GM19043 (cell line): ENCODE measurements around the gene GREM1.

Source experiments
- ATAC-seq: cut with Tn5 transposase; IDR thresholded peaks from one replicate; pipeline ENCODE4 v1.9.1; 2021; ENCODE audit warnings: low read depth; ENCODE audit not compliant: unreplicated experiment

GREM1 gene

GRCh38 chr15:32729700-32730395 lies 12.0 kb downstream of the GREM1 start:
- ATAC-seq: no peak

DNA sequence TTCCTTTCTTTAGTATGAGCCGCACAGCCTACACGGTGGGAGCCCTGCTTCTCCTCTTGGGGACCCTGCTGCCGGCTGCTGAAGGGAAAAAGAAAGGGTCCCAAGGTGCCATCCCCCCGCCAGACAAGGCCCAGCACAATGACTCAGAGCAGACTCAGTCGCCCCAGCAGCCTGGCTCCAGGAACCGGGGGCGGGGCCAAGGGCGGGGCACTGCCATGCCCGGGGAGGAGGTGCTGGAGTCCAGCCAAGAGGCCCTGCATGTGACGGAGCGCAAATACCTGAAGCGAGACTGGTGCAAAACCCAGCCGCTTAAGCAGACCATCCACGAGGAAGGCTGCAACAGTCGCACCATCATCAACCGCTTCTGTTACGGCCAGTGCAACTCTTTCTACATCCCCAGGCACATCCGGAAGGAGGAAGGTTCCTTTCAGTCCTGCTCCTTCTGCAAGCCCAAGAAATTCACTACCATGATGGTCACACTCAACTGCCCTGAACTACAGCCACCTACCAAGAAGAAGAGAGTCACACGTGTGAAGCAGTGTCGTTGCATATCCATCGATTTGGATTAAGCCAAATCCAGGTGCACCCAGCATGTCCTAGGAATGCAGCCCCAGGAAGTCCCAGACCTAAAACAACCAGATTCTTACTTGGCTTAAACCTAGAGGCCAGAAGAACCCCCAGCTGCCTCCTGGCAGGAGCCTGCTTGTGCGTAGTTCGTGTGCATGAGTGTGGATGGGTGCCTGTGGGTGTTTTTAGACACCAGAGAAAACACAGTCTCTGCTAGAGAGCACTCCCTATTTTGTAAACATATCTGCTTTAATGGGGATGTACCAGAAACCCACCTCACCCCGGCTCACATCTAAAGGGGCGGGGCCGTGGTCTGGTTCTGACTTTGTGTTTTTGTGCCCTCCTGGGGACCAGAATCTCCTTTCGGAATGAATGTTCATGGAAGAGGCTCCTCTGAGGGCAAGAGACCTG lies 13.2 kb downstream of the GREM1 start:
- ATAC-seq: no peak

GRCh38 chr15:32732574-32733157 lies 14.9 kb downstream of the GREM1 start:
- ATAC-seq: no peak

- ATAC-seq: no peak
Observed at GRCh38 chr15:32733281-32733680, 15.5 kb downstream of the GREM1 start.

GRCh38 chr15:32735989-32736700 lies 18.3 kb downstream of the GREM1 start:
- ATAC-seq: no peak

GRCh38 chr15:32736701-32737061 lies 18.9 kb downstream of the GREM1 start:
- ATAC-seq: no peak

- ATAC-seq: no peak
Observed at GRCh38 chr15:32737304-32737703, 19.5 kb downstream of the GREM1 start.

- ATAC-seq: no peak
Observed at GRCh38 chr15:32738666-32739065, 20.9 kb downstream of the GREM1 start.

DNA sequence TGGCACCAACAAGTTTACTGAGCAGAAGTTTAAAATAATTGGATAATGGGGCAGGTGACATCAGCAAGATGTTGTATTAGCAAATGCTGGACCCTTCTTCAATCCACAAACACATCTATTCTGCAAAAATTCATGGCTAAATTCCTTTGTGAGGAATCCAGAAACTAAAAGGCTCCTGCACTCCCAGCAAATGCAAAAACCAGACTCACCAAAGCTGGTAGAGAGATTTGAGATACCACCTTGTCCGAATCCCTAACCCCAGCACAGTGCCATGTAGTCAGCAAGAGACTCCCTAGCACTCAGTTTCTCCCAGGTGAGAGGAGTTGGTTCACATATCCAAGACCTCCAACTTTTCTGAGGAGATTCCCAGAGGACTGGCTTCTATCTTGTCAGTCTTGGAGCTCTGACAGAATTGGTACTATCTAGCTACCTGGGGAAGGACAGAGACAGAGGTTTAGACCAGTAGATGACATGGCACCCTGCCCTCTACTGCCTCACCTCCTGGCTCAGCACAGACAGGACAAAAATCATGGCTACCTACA lies 21.8 kb downstream of the GREM1 start:
- ATAC-seq: no peak

DNA sequence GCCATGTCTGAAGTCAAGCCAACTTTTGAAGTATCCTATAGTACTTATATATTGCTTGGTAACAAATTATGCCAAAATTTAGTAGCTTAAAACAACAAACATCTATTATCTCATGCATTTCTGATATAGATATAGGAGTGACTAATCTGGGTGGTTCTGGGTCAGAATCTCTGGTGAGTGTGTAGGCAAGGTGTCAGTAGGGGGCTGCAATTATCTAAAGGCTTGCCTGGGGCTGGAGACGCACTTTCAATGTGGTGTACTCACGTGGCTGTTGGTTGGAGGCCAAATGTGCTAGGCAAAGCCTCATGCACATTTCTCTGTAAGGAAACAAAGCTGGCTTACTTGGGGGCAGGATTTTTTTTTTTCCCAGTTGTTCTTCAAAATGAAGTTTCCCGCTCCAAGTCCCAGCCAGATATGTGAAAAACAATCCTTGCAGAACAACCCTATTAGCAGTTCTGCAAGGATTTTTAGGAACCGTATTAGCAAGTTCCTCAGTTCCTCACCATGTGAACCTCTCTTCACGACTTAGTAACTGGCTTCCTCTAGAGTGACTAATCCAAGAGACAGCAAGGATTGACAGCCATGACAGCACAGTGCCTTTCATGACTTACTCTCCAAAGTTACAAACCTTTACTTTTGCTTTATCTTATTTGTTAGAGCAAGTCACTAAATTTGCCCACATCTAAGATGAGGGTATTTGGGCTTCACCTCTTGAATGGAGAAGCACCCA lies 25.8 kb downstream of the GREM1 start:
- ATAC-seq: no peak

DNA sequence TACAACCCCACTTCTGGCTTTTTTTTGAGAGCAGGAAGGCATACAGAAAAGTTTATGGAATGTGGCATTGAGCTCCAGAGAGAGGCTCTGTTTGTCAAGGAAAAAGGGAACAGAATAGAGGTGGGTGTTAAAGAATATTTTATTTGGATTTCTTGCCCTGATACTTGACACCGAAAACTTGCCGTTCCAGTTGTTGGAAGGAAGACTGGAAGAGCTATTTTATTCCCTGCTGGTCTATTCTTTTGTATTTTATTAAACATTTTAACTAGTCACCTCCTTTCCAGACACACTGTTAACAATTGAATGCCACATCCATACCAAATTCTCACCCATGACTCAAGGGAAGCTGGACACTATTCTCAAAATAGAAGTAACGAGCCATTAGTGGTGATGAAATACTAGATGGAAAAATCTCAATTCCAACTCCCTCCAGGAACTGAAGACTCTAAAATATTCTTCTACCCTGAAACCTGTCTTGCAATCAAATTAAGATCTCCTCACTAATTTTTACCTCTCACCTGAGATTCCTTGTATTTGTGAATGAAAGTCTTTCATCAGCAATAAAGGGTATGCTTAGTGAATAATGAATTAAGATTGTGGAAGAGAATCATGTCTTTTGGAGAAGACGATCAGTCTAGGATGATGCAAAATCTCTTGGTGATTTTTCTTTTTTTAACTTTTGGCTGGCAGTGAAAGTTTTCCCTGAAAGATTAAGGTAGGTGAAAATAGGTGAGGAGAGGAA lies 28.5 kb downstream of the GREM1 start:
- no peak for ATAC-seq

DNA sequence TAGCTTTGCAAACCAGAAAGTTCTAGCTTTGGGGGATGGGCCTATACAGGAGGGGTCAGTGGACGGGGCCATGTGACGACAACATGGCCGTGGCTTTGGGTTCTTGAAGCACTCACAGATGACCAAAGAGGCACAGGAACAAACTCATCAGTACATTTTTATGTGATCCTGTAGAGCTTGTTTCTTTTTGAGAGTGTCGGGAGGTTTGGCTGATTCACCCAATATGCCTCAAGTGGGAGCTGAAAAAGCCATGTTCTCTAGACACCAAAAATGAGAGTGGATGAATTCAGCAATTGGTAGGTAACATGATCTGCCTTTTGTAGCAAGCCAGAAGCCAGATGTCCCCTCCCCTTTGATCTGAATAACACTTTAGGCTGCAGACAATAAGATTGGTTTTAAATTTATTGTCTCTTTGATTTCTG lies 30.1 kb downstream of the GREM1 start:
- no peak for ATAC-seq

GRCh38 chr15:32750979-32751378 lies 33.2 kb downstream of the GREM1 start:
- no peak for ATAC-seq

- ATAC-seq: no peak
Observed at GRCh38 chr15:32757426-32757825, 39.6 kb downstream of the GREM1 start.

DNA sequence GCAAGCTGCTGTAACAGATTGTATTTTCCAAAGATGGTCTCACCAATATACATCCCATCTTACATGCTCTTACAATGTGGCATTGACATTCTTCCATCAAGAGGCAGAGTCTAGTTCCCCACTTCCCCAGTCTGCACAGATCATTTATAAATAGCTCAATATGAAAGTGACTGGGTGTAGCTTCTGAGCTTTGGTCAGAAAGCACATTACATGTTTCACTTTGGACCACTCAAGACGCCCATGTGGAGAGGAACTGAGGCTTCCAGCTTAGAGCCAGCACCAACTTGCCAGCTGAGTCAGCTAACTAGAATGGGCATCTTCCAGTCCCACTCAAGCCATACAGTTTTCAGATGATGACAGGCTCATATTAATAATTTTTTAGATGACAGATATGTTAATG lies 45.5 kb downstream of the GREM1 start:
- no peak for ATAC-seq

- no peak for ATAC-seq
Observed at GRCh38 chr15:32765236-32765635, 47.4 kb downstream of the GREM1 start.

GRCh38 chr15:32766101-32766500 lies 48.3 kb downstream of the GREM1 start:
- no peak for ATAC-seq

DNA sequence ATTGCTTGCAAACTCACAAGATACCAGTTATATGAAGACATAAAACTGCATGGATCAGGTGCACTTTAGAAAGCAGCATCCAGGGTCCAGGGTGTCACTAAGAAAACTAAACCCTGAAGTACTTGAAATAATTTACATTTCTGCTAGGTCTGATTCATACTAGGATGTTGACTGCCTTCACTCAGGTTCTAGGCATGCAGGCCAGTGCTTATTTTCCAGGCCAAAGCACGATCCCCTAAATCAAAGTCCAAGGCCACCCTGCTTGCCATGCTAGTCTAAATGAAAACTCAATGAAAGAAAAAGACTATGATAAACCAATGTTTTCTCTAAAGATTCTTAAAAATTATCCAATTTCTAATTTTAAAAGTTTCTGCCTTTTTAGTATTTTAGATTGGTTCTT lies 49.4 kb downstream of the GREM1 start:
- ATAC-seq: no peak

- ATAC-seq: no peak
Observed at GRCh38 chr15:32774022-32774421, 56.2 kb downstream of the GREM1 start.
